GM21825 (cell line): ENCODE measurements around the gene RNF5.
"Not testable (repeated sequence)": the region's sequence is repeated elsewhere in the genome, so short reads cannot be mapped to it uniquely, and the experiment has no call there.

ENCODE experiments used
- ATAC-seq: cut with Tn5 transposase; IDR thresholded peaks from one replicate; pipeline ENCODE4 v1.9.1; 2021; ENCODE audit warnings: mild to moderate bottlenecking, moderate library complexity; ENCODE audit not compliant: unreplicated experiment

The RNF5 gene

GRCh38 chr6:32175322-32175710 is 2.9 kb upstream of the RNF5 start:
- ATAC-seq = no peak

GRCh38 chr6:32175711-32176475 is 2.3 kb upstream of the RNF5 start, which contains the start of gene AGPAT1:
Gene AGPAT1, minus strand, starts transcription at chr6:32176084. Its CDS starts 4,588 bp downstream, at chr6:32171496.
- ATAC-seq = peak; percentile 39

GRCh38 chr6:32176476-32177182 is 1.6 kb upstream of the RNF5 start:
- no peak for ATAC-seq

GRCh38 chr6:32177183-32177787 is 920 bp upstream of the RNF5 start:
- peak; percentile 0 for ATAC-seq

GRCh38 chr6:32178547-32179440 is 589 bp downstream of the RNF5 start:
- no peak for ATAC-seq

GRCh38 chr6:32179766-32180405 is 1.7 kb downstream of the RNF5 start:
- ATAC-seq = no peak

- no peak for ATAC-seq
Observed at GRCh38 chr6:32181148-32181702, 3.0 kb downstream of the RNF5 start.

GRCh38 chr6:32181915-32182529 is 3.8 kb downstream of the RNF5 start:
- ATAC-seq = no peak

- no peak for ATAC-seq
Observed at GRCh38 chr6:32182555-32182981, 4.4 kb downstream of the RNF5 start.

GRCh38 chr6:32183030-32183429 is 4.8 kb downstream of the RNF5 start:
- no peak for ATAC-seq

GRCh38 chr6:32183483-32184083 is 5.4 kb downstream of the RNF5 start:
- no peak for ATAC-seq

- ATAC-seq = no peak
Observed at GRCh38 chr6:32184084-32184640, 6.0 kb downstream of the RNF5 start, which contains the start of gene AGER. Gene AGER, minus strand, starts transcription at chr6:32184253. Its CDS starts 31 bp downstream, at chr6:32184222.

GRCh38 chr6:32185681-32186131 is 7.5 kb downstream of the RNF5 start:
- ATAC-seq = not testable (repeated sequence)

- not testable (repeated sequence) for ATAC-seq
Observed at GRCh38 chr6:32186151-32186840, 8.1 kb downstream of the RNF5 start.

- no peak for ATAC-seq
Observed at GRCh38 chr6:32187009-32187709, 9.0 kb downstream of the RNF5 start.

GRCh38 chr6:32187725-32188380 is 9.6 kb downstream of the RNF5 start:
- ATAC-seq = not testable (repeated sequence)
